RWPE2 (cell line): ENCODE measurements around the gene DMAC2L.
"Not testable (repeated sequence)": the region's sequence is repeated elsewhere in the genome, so short reads cannot be mapped to it uniquely, and the experiment has no call there.

Source experiments
- ATAC-seq: fragments of 200-7000 bp; cut with Tn5 transposase; 3 replicates; pipeline ENCODE4 v1.9.1; 2021; ENCODE audit warnings: low read depth
- DNase-seq: peaks from one replicate; pipeline ENCODE4 v3.0.0-alpha.2; 2020; ENCODE audit warnings: low spot score
- H3K27ac ChIP-seq: fragments of 450-650 bp; 2 replicates; pipeline ENCODE4 v1.5.1; 2017; ENCODE audit warnings: mild to moderate bottlenecking; ENCODE audit not compliant: poor library complexity, severe bottlenecking
- H3K27me3 ChIP-seq: fragments of 250-450 bp; sonication (Bioruptor Pico); 2 replicates; pipeline ENCODE4 v1.5.1; 2021; ENCODE audit warnings: mild to moderate bottlenecking, moderate library complexity; ENCODE audit not compliant: insufficient read depth, poor library complexity, severe bottlenecking
- H3K36me3 ChIP-seq: fragments of 250-450 bp; sonication (Bioruptor Pico); 2 replicates; pipeline ENCODE4 v1.5.1; 2020; ENCODE audit warnings: low read depth, mild to moderate bottlenecking, moderate library complexity
- H3K4me1 ChIP-seq: fragments of 250-450 bp; sonication (Bioruptor Pico); 2 replicates; pipeline ENCODE4 v1.5.1; 2021; ENCODE audit warnings: mild to moderate bottlenecking, moderate library complexity; ENCODE audit not compliant: insufficient read depth, poor library complexity, severe bottlenecking
- H3K4me3 ChIP-seq: fragments of 250-450 bp; sonication (Bioruptor Pico); 2 replicates; pipeline ENCODE4 v1.5.1; 2021; ENCODE audit warnings: mild to moderate bottlenecking, moderate library complexity; ENCODE audit not compliant: severe bottlenecking
- H3K9me3 ChIP-seq: fragments of 250-450 bp; sonication (Bioruptor Pico); 2 replicates; pipeline ENCODE4 v1.5.1; 2021; ENCODE audit warnings: mild to moderate bottlenecking, moderate library complexity; ENCODE audit not compliant: severe bottlenecking
- TF ChIP-seq, protein P1 (sequence below): fragments of 450-650 bp; IDR thresholded peaks from one replicate; pipeline ENCODE4 v1.5.1; 2017; ENCODE audit warnings: mild to moderate bottlenecking, moderate library complexity; ENCODE audit not compliant: poor library complexity, severe bottlenecking

Gene DMAC2L

DNA sequence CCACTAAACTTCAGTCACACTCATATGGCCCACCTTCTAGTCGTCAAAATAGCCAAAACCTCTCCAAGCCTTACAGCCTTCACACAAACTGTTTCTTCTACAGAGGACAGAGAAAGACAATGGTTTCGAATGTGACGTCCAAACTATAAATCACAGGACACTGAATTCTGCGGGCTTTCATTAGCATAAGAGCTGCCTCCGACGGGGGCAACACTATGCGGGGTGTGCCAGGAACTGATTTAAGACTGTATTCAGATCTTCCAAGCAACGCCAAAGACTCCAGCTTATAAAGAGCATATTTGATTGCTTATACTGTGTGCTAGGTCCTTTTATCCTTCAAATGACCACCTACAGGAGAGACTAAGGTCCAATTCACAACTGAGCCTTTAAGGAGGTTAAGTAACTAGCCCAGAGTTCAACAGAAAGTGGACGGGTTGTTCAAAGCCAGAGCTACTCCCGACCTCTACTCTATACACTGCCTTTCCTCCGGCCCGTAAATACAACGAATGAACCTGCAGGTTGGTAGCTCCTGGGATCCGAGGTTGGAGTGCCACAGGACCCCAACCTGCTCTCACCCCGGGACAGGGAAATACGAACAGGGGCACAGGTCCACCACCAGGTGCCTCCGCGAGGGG, 670 bp upstream of the DMAC2L start:
- Histone ChIP-seq H3K36me3 (peaks cover 13% of the 10 kb centered on the region), H3K27me3 (no peaks in the 10 kb centered on the region), H3K9me3 (no peaks in the 10 kb centered on the region), H3K27ac (peak overlapping the region; percentile 49), H3K4me3 (peak overlapping the region; percentile 65), H3K4me1 (peaks cover 7% of the 10 kb centered on the region)
- TF ChIP-seq, protein P1, sequence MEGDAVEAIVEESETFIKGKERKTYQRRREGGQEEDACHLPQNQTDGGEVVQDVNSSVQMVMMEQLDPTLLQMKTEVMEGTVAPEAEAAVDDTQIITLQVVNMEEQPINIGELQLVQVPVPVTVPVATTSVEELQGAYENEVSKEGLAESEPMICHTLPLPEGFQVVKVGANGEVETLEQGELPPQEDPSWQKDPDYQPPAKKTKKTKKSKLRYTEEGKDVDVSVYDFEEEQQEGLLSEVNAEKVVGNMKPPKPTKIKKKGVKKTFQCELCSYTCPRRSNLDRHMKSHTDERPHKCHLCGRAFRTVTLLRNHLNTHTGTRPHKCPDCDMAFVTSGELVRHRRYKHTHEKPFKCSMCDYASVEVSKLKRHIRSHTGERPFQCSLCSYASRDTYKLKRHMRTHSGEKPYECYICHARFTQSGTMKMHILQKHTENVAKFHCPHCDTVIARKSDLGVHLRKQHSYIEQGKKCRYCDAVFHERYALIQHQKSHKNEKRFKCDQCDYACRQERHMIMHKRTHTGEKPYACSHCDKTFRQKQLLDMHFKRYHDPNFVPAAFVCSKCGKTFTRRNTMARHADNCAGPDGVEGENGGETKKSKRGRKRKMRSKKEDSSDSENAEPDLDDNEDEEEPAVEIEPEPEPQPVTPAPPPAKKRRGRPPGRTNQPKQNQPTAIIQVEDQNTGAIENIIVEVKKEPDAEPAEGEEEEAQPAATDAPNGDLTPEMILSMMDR, result peak; percentile 83
- no peak for DNase-seq
- no peak for ATAC-seq

DNA sequence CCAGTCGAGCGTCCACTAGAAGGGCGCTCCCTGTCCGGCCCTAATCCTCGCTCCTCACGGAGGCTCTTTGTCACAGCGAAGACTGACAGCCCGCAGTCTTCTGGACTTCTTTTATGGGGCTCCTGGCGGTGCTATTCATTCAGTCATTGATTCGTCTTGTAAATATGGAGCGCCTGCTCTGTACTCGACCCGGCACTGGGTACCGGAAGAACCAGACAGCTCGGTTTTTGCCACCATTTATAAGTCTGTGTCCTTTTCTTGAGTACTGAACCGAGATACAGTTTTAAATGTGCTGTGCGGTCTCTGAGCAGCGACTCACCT, 570 bp downstream of the DMAC2L start:
- peak; percentile 28 for ATAC-seq
- DNase-seq, result no peak
- H3K27ac ChIP-seq, result peak overlapping the region; percentile 49

DNA sequence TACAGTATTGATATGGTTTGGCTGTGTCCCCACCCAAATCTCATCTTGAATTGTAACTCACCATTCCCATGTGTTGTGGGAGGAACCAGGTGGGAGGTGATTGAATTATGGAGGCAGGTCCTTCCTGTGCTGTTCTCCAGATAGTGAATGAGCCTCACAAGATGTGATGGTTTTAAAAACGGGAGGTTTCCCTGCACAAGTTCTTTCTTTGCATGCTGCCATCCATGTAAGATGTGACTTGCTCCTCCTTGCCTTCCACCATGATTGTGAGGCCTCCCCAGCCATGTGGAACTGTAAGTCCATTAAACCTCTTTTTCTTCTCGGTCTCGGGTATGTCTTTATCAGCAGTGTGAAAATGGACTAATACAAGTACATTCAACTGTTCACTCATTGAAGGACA, 2.0 kb downstream of the DMAC2L start:
- DNase-seq, ATAC-seq, H3K4me3 ChIP-seq, H3K9me3 ChIP-seq, H3K27ac ChIP-seq, H3K4me1 ChIP-seq, H3K27me3 ChIP-seq: not testable (repeated sequence)
- H3K36me3 ChIP-seq, result peaks cover 13% of the 10 kb centered on the region

More for the DNA sequence above, 570 bp downstream of the DMAC2L start:
- Histone ChIP-seq H3K9me3 (no peaks in the 10 kb centered on the region), H3K27me3 (no peaks in the 10 kb centered on the region), H3K4me1 (peaks cover 7% of the 10 kb centered on the region), H3K4me3 (peak overlapping the region; percentile 65), H3K36me3 (peaks cover 13% of the 10 kb centered on the region)
- TF ChIP-seq, protein P1, result no peak

DNA sequence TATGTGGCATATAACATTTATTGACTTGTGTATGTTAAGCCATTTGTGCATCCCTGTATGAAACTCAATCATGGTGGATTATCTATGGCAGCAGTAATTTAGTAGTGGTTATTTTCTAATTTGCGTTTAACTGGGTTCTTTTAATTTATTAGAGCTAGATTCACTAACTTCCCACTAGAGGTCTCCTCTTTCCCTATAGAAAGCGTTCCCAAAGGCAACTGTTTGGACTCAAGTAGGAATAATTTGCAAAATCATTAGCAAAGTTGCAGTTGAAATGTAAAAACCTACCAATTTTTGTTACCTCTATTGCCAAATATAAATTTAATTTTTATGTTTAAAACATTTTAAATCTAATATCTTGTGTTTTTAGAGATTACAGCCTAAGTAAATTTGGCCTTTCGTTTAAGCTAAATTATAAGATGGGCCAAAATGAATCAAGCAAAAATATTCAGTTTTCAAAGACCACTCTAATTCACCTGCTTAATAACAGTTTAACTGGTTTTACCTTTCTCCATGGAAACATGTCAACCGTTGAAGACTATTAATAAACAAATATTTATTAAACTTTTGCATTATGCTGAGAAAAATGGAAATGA, 6.0 kb downstream of the DMAC2L start:
- no peak for ATAC-seq
- Histone ChIP-seq H3K4me3 (no peak overlapping the region), H3K9me3 (no peaks in the 10 kb centered on the region), H3K27me3 (no peaks in the 10 kb centered on the region), H3K27ac (no peak overlapping the region), H3K4me1 (peaks cover 33% of the 10 kb centered on the region), H3K36me3 (peaks cover 22% of the 10 kb centered on the region)
- no peak for DNase-seq
- TF ChIP-seq, protein P1, result peak; percentile 92

DNA sequence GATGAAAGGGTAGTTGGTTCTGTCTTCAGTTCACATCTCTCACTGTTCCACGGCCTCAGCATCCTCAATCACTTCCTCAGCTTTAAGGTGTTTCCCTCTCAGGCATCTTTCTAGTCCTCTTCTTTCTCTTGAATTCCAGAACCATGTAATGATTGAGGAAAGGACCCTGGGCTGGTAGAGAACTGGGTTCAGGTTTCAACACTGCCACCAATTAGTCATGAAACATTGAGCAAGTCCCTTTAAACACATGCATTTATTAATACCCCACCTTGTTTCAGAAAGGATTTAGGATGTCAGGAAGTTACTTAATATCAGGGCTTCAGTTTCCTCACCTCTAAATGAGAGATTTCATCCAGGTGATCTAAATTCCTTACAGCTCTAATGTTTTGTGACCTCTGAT, 7.2 kb downstream of the DMAC2L start:
- no peak for DNase-seq
- Histone ChIP-seq H3K27ac (peak overlapping the region; percentile 61), H3K27me3 (no peaks in the 10 kb centered on the region), H3K9me3 (no peaks in the 10 kb centered on the region), H3K4me1 (peaks cover 31% of the 10 kb centered on the region), H3K4me3 (no peak overlapping the region), H3K36me3 (peaks cover 22% of the 10 kb centered on the region)
- TF ChIP-seq, protein P1, result no peak
- peak; percentile 35 for ATAC-seq
